ENCODE results near the gene ZSCAN10.

Gene ZSCAN10

DNA sequence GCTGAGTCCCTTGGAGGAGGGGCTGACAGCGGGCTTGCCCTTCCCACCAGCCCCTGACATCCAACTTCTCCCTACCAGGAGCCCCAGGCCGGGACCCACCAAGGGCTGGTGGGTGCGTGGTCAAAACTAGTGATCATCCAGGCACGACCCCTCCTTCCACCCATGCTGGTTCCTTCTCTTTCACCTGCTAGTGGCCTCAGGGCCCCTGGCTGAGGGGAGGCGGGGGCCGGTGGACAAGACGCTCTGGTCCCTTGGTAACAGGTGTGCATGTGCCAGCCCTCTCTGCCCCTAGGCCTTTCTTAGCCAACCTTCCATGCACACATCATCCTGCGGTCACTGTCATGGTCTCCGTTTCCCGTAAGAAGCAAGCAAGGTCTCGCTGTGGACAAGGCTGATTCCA is 44.1 kb upstream of the ZSCAN10 start:
- TF ChIP-seq TAF1 (IDR thresholded peaks at IDR 0.05; ENCODE audit: borderline replicate concordance, insufficient read depth, low read length) (no peak), POLR2AphosphoS5 (IDR thresholded peaks at IDR 0.05; ENCODE audit: low read depth, low read length) (no peak), FOXP2 (optimal IDR thresholded peaks at IDR 0.05; ENCODE audit: borderline replicate concordance, extremely low read depth, extremely low read length, insufficient read depth) (no peak)

DNA sequence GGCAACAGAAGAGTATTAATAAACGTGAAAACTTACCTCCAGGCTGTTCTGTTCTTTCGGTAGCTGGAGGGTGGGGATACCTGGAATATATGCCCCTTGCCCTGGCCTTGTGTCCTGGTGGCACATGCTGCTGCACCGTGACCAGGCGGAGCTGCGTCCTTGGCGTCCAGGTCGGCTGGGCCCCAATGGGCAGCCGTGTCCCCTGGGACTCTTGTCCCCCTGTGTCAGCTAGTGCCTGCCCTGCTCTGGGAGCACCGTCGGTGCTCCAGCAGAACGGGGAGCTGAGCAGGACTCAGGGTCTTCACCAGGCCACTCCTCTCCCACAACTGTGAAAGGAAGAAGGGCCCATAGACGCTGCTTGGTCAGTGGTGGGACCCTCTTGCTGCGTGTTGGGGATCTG is 43.7 kb upstream of the ZSCAN10 start:
- TF ChIP-seq FOXP2 (optimal IDR thresholded peaks at IDR 0.05; ENCODE audit: borderline replicate concordance, extremely low read depth, extremely low read length, insufficient read depth): no peak

DNA sequence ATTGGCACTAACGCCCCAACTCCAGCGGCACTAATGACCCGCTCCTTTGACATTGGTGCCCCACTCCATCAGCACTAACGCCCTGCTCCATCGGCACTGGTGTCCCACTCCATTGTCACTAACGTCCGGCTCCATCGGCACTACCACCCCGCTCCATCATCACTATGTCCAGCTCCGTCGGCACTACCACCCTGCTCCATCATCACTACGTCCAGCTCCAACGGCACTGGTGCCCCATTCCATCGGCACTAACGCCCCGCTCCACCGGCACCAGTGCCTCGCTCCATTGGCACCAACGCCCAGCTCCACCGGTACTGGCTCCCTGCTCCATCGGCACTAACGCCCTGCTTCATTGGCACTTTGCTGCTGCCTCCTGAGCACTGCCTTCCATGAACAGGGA is 43.2 kb upstream of the ZSCAN10 start:
- TF ChIP-seq POLR2AphosphoS5 (IDR thresholded peaks at IDR 0.05; ENCODE audit: low read depth, low read length): no peak
- no peak for TF ChIP-seq TAF1 (IDR thresholded peaks at IDR 0.05; ENCODE audit: borderline replicate concordance, insufficient read depth, low read length)

DNA sequence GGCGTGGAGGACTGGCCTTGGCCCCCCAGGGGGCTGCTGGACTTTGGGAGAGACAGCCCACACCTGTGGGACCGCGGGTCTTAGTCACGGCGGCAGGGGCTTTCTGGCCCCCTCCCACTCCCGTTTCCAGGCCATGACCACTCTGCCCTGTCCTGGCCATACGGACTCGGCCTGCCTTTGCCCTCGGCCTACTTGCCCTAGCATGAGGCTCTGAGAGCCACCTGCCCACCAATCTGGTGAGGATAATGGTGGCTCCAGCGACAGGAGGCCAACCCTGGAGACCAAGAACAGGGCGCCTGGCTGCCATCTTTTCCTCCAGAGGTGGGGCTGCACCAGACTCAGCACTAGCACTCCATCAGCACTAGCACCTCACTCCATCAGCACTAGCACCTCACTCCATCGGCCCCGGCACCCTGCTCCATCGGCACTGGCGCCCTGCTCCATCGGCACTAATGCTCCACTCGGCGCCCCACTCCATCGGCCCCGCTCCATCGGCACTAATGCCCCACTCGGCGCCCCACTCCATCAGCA is 42.8 kb upstream of the ZSCAN10 start:
- TF ChIP-seq SIN3A (IDR thresholded peaks at IDR 0.05; ENCODE audit: borderline replicate concordance, insufficient read depth, low read length): no peak
- no peak for TF ChIP-seq TAF1 (IDR thresholded peaks at IDR 0.05; ENCODE audit: borderline replicate concordance, insufficient read depth, low read length)
- TF ChIP-seq, protein P1, sequence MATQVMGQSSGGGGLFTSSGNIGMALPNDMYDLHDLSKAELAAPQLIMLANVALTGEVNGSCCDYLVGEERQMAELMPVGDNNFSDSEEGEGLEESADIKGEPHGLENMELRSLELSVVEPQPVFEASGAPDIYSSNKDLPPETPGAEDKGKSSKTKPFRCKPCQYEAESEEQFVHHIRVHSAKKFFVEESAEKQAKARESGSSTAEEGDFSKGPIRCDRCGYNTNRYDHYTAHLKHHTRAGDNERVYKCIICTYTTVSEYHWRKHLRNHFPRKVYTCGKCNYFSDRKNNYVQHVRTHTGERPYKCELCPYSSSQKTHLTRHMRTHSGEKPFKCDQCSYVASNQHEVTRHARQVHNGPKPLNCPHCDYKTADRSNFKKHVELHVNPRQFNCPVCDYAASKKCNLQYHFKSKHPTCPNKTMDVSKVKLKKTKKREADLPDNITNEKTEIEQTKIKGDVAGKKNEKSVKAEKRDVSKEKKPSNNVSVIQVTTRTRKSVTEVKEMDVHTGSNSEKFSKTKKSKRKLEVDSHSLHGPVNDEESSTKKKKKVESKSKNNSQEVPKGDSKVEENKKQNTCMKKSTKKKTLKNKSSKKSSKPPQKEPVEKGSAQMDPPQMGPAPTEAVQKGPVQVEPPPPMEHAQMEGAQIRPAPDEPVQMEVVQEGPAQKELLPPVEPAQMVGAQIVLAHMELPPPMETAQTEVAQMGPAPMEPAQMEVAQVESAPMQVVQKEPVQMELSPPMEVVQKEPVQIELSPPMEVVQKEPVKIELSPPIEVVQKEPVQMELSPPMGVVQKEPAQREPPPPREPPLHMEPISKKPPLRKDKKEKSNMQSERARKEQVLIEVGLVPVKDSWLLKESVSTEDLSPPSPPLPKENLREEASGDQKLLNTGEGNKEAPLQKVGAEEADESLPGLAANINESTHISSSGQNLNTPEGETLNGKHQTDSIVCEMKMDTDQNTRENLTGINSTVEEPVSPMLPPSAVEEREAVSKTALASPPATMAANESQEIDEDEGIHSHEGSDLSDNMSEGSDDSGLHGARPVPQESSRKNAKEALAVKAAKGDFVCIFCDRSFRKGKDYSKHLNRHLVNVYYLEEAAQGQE (IDR thresholded peaks at IDR 0.05; ENCODE audit: insufficient read depth in 1 of 2, low read depth in 2 of 2, low read length in 2 of 2): no peak
- no peak for TF ChIP-seq FOXP2 (optimal IDR thresholded peaks at IDR 0.05; ENCODE audit: borderline replicate concordance, extremely low read depth, extremely low read length, insufficient read depth)

DNA sequence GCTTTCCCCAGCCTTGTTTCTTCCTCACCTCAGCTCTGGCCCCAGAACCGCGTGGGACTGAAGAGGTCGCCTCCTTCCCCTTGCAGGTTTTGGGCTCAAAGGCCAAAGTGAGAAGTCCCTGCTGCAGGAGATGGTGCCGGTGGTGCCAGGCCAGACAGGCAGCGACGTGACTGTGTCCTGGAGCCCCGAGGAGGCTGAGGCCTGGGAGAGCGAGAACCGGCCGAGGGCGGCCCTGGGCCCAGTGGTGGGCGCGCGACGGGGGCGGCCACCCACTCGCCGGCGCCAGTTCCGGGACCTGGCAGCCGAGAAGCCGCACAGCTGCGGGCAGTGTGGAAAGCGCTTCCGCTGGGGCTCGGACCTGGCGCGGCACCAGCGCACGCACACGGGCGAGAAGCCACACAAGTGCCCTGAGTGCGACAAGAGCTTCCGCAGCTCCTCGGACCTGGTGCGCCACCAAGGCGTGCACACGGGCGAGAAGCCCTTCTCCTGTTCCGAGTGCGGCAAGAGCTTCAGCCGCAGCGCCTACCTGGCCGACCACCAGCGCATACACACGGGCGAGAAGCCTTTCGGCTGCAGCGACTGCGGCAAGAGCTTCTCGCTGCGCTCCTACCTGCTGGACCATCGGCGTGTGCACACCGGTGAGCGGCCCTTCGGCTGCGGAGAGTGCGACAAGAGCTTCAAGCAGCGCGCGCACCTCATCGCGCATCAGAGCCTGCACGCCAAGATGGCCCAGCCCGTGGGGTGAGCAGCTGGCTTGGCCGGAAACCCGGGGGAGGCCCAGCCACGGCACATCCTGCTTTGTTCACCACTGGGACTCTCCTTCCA is 41.7 kb upstream of the ZSCAN10 start:
- no peak for TF ChIP-seq TAF1 (IDR thresholded peaks at IDR 0.05; ENCODE audit: borderline replicate concordance, insufficient read depth, low read length)
- no peak for TF ChIP-seq POLR2AphosphoS5 (IDR thresholded peaks at IDR 0.05; ENCODE audit: low read depth, low read length)
- TF ChIP-seq SIN3A (IDR thresholded peaks at IDR 0.05; ENCODE audit: borderline replicate concordance, insufficient read depth, low read length): no peak
- TF ChIP-seq, protein P1 (IDR thresholded peaks at IDR 0.05; ENCODE audit: insufficient read depth in 1 of 2, low read depth in 2 of 2, low read length in 2 of 2): no peak
- no peak for TF ChIP-seq FOXP2 (optimal IDR thresholded peaks at IDR 0.05; ENCODE audit: borderline replicate concordance, extremely low read depth, extremely low read length, insufficient read depth)

DNA sequence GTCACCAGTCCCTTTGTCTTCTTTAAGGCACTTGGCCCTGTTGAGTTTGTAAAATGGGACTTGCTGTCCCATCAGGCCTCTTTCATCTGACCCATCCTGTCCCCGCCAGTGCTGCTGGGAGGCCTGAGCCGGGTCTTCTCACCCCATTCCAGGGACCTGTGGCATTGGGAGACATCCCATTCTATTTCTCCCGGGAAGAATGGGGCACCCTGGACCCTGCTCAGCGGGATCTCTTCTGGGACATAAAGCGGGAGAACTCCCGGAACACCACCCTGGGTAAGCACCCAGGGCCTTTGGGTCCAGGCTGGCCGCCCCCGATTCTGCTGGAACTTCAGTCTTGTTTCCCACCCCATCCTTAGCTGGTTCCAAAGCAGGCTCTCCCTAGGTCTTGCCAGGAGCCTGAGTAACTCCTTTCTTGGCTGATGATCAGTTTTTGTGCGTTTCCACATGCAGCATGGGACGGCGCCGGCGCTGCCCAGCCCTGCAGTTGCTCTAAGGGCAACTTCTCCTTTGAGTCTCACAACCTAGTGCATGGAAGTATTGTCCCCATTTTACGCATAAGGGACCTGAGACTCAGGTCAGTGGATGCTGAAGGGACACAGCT is 39.8 kb upstream of the ZSCAN10 start:
- TF ChIP-seq FOXP2 (optimal IDR thresholded peaks at IDR 0.05; ENCODE audit: borderline replicate concordance, extremely low read depth, extremely low read length, insufficient read depth) (no peak), POLR2AphosphoS5 (IDR thresholded peaks at IDR 0.05; ENCODE audit: low read depth, low read length) (no peak), SIN3A (IDR thresholded peaks at IDR 0.05; ENCODE audit: borderline replicate concordance, insufficient read depth, low read length) (no peak)

DNA sequence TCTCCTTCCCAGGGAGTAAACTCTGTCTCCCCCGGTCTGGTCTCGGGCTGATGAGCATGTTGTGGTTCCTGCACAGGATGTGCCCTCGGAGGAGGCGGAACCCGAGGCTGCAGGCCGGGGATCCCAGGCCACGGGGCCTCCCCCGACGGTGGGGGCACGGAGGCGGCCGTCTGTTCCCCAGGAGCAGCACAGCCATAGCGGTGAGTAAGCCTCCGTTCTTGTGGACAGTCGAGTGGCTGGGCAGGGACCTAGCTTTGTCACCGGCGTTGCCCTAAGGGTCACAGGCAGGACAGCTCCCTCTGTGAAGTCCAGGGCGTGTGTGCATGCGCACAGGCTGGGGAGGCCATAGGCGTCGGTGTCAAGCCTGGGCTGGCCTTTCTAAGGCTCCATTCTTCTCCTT is 39.2 kb upstream of the ZSCAN10 start:
- TF ChIP-seq POLR2AphosphoS5 (IDR thresholded peaks at IDR 0.05; ENCODE audit: low read depth, low read length) (no peak), SIN3A (IDR thresholded peaks at IDR 0.05; ENCODE audit: borderline replicate concordance, insufficient read depth, low read length) (no peak), TAF1 (IDR thresholded peaks at IDR 0.05; ENCODE audit: borderline replicate concordance, insufficient read depth, low read length) (no peak), FOXP2 (optimal IDR thresholded peaks at IDR 0.05; ENCODE audit: borderline replicate concordance, extremely low read depth, extremely low read length, insufficient read depth) (no peak)

DNA sequence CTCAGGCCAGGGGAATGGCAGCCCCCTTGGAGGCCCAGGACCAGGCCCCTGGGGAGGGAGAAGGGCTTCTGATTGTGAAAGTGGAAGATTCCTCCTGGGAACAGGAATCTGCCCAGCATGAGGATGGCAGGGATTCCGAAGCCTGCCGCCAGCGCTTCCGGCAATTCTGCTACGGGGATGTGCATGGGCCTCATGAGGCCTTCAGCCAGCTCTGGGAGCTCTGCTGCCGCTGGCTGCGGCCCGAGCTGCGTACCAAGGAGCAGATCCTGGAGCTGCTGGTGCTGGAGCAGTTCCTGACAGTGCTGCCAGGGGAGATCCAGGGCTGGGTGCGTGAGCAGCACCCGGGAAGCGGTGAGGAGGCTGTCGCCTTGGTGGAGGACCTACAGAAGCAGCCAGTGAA is 38.2 kb upstream of the ZSCAN10 start:
- no peak for TF ChIP-seq SIN3A (IDR thresholded peaks at IDR 0.05; ENCODE audit: borderline replicate concordance, insufficient read depth, low read length)
- no peak for TF ChIP-seq TAF1 (IDR thresholded peaks at IDR 0.05; ENCODE audit: borderline replicate concordance, insufficient read depth, low read length)
- TF ChIP-seq POLR2AphosphoS5 (IDR thresholded peaks at IDR 0.05; ENCODE audit: low read depth, low read length): no peak
- TF ChIP-seq, protein P1 (IDR thresholded peaks at IDR 0.05; ENCODE audit: insufficient read depth in 1 of 2, low read depth in 2 of 2, low read length in 2 of 2): no peak
- no peak for TF ChIP-seq FOXP2 (optimal IDR thresholded peaks at IDR 0.05; ENCODE audit: borderline replicate concordance, extremely low read depth, extremely low read length, insufficient read depth)

Measured in PFSK-1 (cell line).